ENCODE results near the gene LCN1. TPM values are rescaled to one million over a fixed set of nuclear protein-coding genes. Genes with fewer than 3 reads are reported as not detected.

Gene LCN1
- total and polyA plus RNA-seq, 4 donors = not detected

- peaks cover 6 to 34% (median 24%) of the 10 kb centered on the region in 4 donors for H3K4me1 ChIP-seq (ENCODE audit: control insufficient read depth in 4 of 4, insufficient read depth in 4 of 4, low read length in 3 of 4)
- 1% methylated on average over 58 of the region's 58 CpGs for WGBS
- H3K9me3 ChIP-seq (ENCODE audit: control insufficient read depth in 4 of 4, low read length in 3 of 4) = no peaks in the 10 kb centered on the region
- no peak for TF ChIP-seq FOXA2 (IDR thresholded peaks at IDR 0.05)
- TF ChIP-seq CTCF (IDR thresholded peaks at IDR 0.05; ENCODE audit: low read depth, low read length, missing input control) = no peak
- no peak for TF ChIP-seq RAD21 (IDR thresholded peaks at IDR 0.05)
- no peak for TF ChIP-seq REST (IDR thresholded peaks at IDR 0.05)
- no peak for TF ChIP-seq JUND (IDR thresholded peaks at IDR 0.05)
- peak; percentile 69 for TF ChIP-seq YY1 (IDR thresholded peaks at IDR 0.05)
- TF ChIP-seq TAF1 (conservative IDR thresholded peaks at IDR 0.05) = no peak
- TF ChIP-seq ZBTB33 (IDR thresholded peaks at IDR 0.05) = no peak
- peak; percentile 29 for TF ChIP-seq MAX (IDR thresholded peaks at IDR 0.05)
- no peak for TF ChIP-seq EGR1 (IDR thresholded peaks at IDR 0.05; ENCODE audit: low read depth in 2 of 2)
- no peak for TF ChIP-seq NR2F2 (IDR thresholded peaks at IDR 0.05)
- H3K4me3 ChIP-seq (ENCODE audit: low read depth in 1 of 3, low read length in 3 of 3) = peak overlapping the region; percentile 49 to 84 (median 80)
- peak overlapping the region in 1 of 2 donors; percentile 19 for H3K9ac ChIP-seq (ENCODE audit: low read depth in 1 of 2, low read length in 2 of 2)
- peaks cover 2 to 20% (median 10%) of the 10 kb centered on the region in 4 donors for H3K36me3 ChIP-seq (ENCODE audit: control insufficient read depth in 4 of 4, insufficient read depth in 3 of 4, low read depth in 1 of 4, low read length in 3 of 4)
- no peaks in the 10 kb centered on the region for H3K27me3 ChIP-seq (ENCODE audit: control insufficient read depth in 4 of 4, insufficient read depth in 4 of 4, low read length in 3 of 4)
- DNase-seq (ENCODE audit: low spot score) = peak; percentile 90
- peak overlapping the region; percentile 43 to 82 for H3K27ac ChIP-seq (ENCODE audit: low read depth in 1 of 2, low read length in 2 of 2)
Measured at GRCh38 chr9:135499326-135500070, 21.7 kb upstream of the LCN1 start.

- peak overlapping the region; percentile 11 to 19 for H3K9ac ChIP-seq (ENCODE audit: low read depth in 1 of 2, low read length in 2 of 2)
- H3K4me3 ChIP-seq (ENCODE audit: low read depth in 1 of 3, low read length in 3 of 3) = peak overlapping the region; percentile 49 to 84 (median 80)
- WGBS = under 1% methylated on average over 29 of the region's 29 CpGs
- H3K9me3 ChIP-seq (ENCODE audit: control insufficient read depth in 4 of 4, low read length in 3 of 4) = no peaks in the 10 kb centered on the region
- peak overlapping the region; percentile 43 to 82 for H3K27ac ChIP-seq (ENCODE audit: low read depth in 1 of 2, low read length in 2 of 2)
- H3K27me3 ChIP-seq (ENCODE audit: control insufficient read depth in 4 of 4, insufficient read depth in 4 of 4, low read length in 3 of 4) = no peaks in the 10 kb centered on the region
- TF ChIP-seq EGR1 (IDR thresholded peaks at IDR 0.05; ENCODE audit: low read depth in 2 of 2) (no peak), REST (IDR thresholded peaks at IDR 0.05) (peak; percentile 50), FOXA2 (IDR thresholded peaks at IDR 0.05) (no peak), ZBTB33 (IDR thresholded peaks at IDR 0.05) (no peak)
- H3K36me3 ChIP-seq (ENCODE audit: control insufficient read depth in 4 of 4, insufficient read depth in 3 of 4, low read depth in 1 of 4, low read length in 3 of 4) = peaks cover 3 to 22% (median 9%) of the 10 kb centered on the region in 4 donors
- peaks cover 6 to 34% (median 24%) of the 10 kb centered on the region in 4 donors for H3K4me1 ChIP-seq (ENCODE audit: control insufficient read depth in 4 of 4, insufficient read depth in 4 of 4, low read length in 3 of 4)
- DNase-seq (ENCODE audit: low spot score) = peak; percentile 44
Measured at GRCh38 chr9:135500071-135500524, 21.1 kb upstream of the LCN1 start.
